Brain microvascular endothelial cell (primary cell): ENCODE results near the gene EHD2.
A peak's percentile ranks its signal among the peaks of the same experiment; 100 is the strongest.

Experiments
- DNase-seq: peaks from one replicate; pipeline ENCODE4 v3.0.0-alpha.2; 2020
- H3K27ac ChIP-seq: fragments of 250-450 bp; sonication (Bioruptor Pico); 2 replicates; pipeline ENCODE4 v1.5.1; 2020; ENCODE audit warnings: mild to moderate bottlenecking, moderate library complexity
- H3K27me3 ChIP-seq: fragments of 250-450 bp; sonication (Bioruptor Pico); replicated peaks from 2 replicates; pipeline ENCODE4 v1.5.1; 2020; ENCODE audit warnings: mild to moderate bottlenecking
- H3K36me3 ChIP-seq: fragments of 250-450 bp; sonication (Bioruptor Pico); replicated peaks from 2 replicates; pipeline ENCODE4 v1.5.1; 2020; ENCODE audit warnings: mild to moderate bottlenecking
- H3K4me3 ChIP-seq: 2 replicates; pipeline ENCODE4 v1.5.1; 2011; ENCODE audit warnings: low read depth, mild to moderate bottlenecking, control low read depth, low read length, moderate library complexity
- in situ Hi-C: cut with HindIII; loops from 2 replicates; pipeline ENCODE4 v1.10.0; 2017; ENCODE audit warnings: low sequenced_read_pairs, low pct_ligation_motif_present
- TF ChIP-seq, protein P1 (sequence below): IDR thresholded peaks from 2 replicates; pipeline ENCODE4 v1.5.1; 2011; ENCODE audit warnings: low read depth, mild to moderate bottlenecking, moderate library complexity, low read length, control low read depth, inconsistent platforms; ENCODE audit errors: missing control alignments

Gene EHD2

DNA sequence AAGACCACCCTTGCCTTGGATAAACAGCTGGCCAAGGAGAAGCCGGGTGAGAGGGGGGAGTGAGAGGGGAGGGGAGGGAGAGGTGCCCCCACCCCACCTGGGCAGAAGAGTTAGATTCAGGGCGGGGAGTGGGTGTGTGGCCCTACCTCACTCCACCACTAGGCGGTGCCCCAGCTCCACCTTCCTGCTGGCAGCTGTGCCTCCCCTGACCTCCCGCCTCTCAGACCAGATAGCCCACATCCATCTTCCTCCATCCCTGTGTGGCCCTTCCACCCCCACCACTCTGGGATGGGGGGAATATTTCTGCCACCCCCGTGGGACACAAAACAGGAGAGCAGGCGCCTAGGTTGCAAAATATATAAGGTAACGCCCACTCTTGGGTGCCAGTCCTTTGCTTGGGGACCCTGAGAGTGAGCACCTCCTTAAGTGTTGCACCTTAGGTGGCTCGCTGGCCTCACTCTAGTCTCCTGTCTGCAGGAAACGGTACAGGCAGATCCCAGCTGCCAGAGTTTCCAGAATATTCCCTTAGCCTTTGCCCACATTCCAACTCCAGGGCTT, 13.8 kb upstream of the EHD2 start:
- no peak for DNase-seq
- peaks cover 45% of the 10 kb centered on the region for H3K36me3 ChIP-seq
- in situ Hi-C loops: no loop called here
- no peak overlapping the region for H3K4me3 ChIP-seq
- TF ChIP-seq, protein P1, sequence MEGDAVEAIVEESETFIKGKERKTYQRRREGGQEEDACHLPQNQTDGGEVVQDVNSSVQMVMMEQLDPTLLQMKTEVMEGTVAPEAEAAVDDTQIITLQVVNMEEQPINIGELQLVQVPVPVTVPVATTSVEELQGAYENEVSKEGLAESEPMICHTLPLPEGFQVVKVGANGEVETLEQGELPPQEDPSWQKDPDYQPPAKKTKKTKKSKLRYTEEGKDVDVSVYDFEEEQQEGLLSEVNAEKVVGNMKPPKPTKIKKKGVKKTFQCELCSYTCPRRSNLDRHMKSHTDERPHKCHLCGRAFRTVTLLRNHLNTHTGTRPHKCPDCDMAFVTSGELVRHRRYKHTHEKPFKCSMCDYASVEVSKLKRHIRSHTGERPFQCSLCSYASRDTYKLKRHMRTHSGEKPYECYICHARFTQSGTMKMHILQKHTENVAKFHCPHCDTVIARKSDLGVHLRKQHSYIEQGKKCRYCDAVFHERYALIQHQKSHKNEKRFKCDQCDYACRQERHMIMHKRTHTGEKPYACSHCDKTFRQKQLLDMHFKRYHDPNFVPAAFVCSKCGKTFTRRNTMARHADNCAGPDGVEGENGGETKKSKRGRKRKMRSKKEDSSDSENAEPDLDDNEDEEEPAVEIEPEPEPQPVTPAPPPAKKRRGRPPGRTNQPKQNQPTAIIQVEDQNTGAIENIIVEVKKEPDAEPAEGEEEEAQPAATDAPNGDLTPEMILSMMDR: peak; percentile 90
- no peak overlapping the region for H3K27ac ChIP-seq
- no peaks in the 10 kb centered on the region for H3K27me3 ChIP-seq

DNA sequence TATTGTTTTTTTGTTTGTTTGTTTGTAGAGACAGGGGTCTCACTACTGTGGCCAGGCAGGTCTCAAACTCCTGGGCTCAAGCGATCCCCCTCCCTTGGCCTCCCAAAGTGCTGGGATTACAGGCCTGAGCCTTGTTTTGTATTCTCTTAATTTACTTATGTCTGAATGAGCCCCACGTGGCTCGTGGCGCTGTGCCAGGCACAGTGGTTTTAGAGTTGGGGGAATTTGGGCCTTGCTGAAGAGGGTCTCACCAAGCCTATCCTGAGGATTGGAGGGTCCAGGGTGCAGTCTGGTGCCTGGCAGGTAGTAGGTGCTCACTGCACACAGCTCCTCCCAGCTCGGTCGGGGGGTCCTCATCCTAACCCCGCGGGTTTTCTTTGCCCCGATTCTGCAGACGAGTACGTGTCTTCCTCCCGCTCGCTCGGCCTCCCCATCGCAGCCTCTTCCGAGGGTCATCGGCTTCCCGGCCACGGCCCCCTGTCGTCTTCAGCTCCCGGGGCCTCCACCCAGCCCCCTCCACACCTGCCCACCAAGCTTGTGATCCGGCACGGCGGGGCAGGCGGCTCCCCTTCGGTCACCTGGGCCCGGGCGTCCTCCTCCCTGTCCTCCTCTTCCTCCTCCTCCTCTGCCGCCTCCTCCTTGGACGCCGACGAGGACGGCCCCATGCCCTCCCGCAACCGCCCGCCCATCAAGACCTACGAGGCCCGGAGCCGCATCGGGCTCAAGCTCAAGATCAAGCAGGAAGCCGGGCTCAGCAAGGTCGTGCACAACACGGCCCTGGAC, 12.1 kb upstream of the EHD2 start:
- Histone ChIP-seq H3K27me3 (no peaks in the 10 kb centered on the region), H3K4me3 (no peak overlapping the region), H3K36me3 (peaks cover 39% of the 10 kb centered on the region), H3K27ac (no peak overlapping the region)
- DNase-seq: no peak
- in situ Hi-C loops: no loop called here
- TF ChIP-seq, protein P1: no peak

DNA sequence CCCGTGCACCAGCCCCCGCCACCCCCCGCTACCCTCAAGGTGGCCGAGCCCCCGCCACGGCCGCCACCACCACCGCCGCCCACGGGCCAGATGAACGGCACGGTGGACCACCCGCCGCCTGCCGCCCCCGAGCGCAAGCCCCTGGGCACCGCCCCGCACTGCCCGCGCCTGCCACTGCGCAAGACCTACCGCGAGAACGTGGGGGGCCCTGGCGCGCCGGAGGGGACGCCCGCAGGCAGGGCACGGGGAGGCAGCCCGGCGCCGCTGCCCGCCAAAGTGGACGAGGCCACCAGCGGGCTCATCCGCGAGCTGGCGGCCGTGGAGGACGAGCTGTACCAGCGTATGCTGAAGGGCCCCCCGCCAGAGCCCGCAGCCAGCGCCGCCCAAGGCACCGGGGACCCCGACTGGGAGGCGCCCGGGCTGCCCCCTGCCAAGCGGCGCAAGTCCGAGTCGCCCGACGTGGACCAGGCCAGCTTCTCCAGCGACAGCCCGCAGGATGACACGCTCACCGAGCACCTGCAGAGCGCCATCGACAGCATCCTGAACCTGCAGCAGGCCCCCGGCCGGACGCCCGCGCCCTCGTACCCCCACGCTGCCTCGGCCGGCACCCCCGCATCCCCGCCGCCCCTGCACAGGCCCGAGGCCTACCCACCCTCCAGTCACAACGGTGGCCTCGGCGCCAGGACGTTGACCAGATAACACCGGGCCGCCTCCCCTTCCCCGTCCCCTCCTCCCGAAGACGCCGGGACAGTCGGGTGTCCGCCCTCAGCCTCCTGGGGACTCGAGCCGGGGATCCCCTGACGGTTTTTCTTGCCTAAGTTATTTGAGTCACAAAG, 11.3 kb upstream of the EHD2 start:
- H3K27ac ChIP-seq: no peak overlapping the region
- no peaks in the 10 kb centered on the region for H3K27me3 ChIP-seq
- H3K4me3 ChIP-seq: no peak overlapping the region
- peaks cover 36% of the 10 kb centered on the region for H3K36me3 ChIP-seq
- in situ Hi-C loops: no loop called here
- no peak for DNase-seq
- TF ChIP-seq, protein P1: no peak

DNA sequence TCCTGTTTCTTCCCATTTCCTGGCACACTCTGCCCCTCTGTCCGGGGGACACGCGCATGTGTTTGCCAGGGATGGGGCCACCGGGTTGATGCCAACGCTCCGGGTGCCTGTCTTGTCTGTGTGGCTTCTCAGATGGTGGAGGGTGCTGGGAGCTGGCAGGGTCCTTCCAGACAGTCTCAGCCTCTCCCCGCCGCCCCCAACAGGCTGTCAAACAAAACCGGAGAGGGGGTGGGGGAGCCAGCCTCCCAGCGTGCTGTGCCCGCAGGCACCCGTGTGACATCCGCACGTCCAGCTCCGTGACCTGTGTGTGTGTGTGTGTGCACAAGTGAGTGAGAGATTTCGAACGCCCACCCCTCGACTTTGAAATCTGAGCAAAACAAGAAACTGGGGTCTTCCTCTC, 10.6 kb upstream of the EHD2 start:
- in situ Hi-C loops: no loop called here
- Histone ChIP-seq H3K27me3 (no peaks in the 10 kb centered on the region), H3K4me3 (no peak overlapping the region), H3K27ac (no peak overlapping the region), H3K36me3 (peaks cover 36% of the 10 kb centered on the region)
- TF ChIP-seq, protein P1: no peak
- no peak for DNase-seq

DNA sequence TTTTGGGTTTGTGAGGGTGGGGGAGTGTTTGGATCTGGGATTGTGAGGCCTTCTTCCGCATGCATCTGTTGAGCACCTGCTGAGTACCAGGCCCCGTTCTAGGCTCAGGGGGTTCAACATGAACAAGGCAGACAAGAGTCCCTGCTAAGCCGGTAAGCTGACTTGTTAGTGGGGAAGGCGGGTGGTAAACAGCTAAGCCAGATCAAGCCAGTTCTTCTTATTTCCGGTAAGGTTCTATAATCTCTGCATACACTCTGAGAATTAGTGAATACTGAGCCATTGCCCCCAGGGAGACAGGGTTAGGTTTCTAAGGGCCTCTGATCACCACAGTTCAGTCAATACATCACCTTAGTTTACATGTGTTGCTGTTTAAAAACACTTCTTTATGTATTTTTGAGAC, 9.9 kb upstream of the EHD2 start:
- TF ChIP-seq, protein P1: no peak

More for the DNA sequence above, 9.9 kb upstream of the EHD2 start:
- in situ Hi-C loops: no loop called here
- Histone ChIP-seq H3K4me3 (no peak overlapping the region), H3K27ac (peak overlapping the region; percentile 77), H3K36me3 (peaks cover 36% of the 10 kb centered on the region), H3K27me3 (no peaks in the 10 kb centered on the region)
- no peak for DNase-seq
